Caco-2 (cell line): ENCODE results near the gene PITX1. TPM values are rescaled to one million over a fixed set of nuclear protein-coding genes. Genes with fewer than 3 reads are reported as not detected.

Experiments used
- BruUV-seq: library from RNA; stranded (reverse); fragments of 400-500 nt; replicated peaks from 2 replicates; lab custom pipeline; 2021; lab: Mats Ljungman, UMichigan
- CTCF ChIA-PET: fragments of 300-600 bp; sonication (Branson Sonifier 250); formaldehyde crosslinking; loops from one replicate; lab custom pipeline; 2022; ENCODE audit warnings: antibody characterized with exemption; lab: Charles Lee
- POLR2A ChIA-PET: fragments of 300-600 bp; sonication (Branson Sonifier 250); formaldehyde crosslinking; loops from one replicate; lab custom pipeline; 2022; ENCODE audit warnings: antibody characterized with exemption; lab: Charles Lee
- DNase-seq, 2 experiments: peaks; one replicate each; pipeline versions ENCODE4 v3.0.0 to v3.0.0-alpha.2; 2020 to 2022
- H3K27me3 ChIP-seq: replicated peaks from 2 replicates; pipeline ENCODE4 v1.6.0; 2011; ENCODE audit warnings: low read length; ENCODE audit not compliant: control insufficient read depth, insufficient read depth
- H3K36me3 ChIP-seq: 2 replicates; pipeline ENCODE4 v1.5.1; 2011; ENCODE audit warnings: low read length; ENCODE audit not compliant: control insufficient read depth, insufficient read depth
- H3K4me1 ChIP-seq: fragments of 250-450 bp; sonication (Bioruptor Pico); 2 replicates; pipeline ENCODE4 v1.5.1; 2020; ENCODE audit warnings: mild to moderate bottlenecking
- H3K4me3 ChIP-seq: 2 replicates; pipeline ENCODE4 v1.5.1; 2011; ENCODE audit warnings: low read depth, mild to moderate bottlenecking, control low read depth, low read length
- H3K9me3 ChIP-seq: fragments of 250-450 bp; sonication (Bioruptor Pico); 2 replicates; pipeline ENCODE4 v1.5.1; 2020; ENCODE audit warnings: mild to moderate bottlenecking, moderate library complexity
- H3K27ac Mint-ChIP-seq: one replicate; pipeline ENCODE4 v1.8.0; 2022; ENCODE audit warnings: mixed read lengths; ENCODE audit not compliant: unreplicated experiment
- H3K27me3 Mint-ChIP-seq: one replicate; pipeline ENCODE4 v1.8.0; 2022; ENCODE audit warnings: mixed read lengths; ENCODE audit not compliant: insufficient read depth, unreplicated experiment
- H3K36me3 Mint-ChIP-seq: one replicate; pipeline ENCODE4 v1.8.0; 2022; ENCODE audit warnings: mild to moderate bottlenecking, mixed read lengths; ENCODE audit not compliant: insufficient read depth, unreplicated experiment
- H3K4me1 Mint-ChIP-seq: one replicate; pipeline ENCODE4 v1.8.0; 2022; ENCODE audit warnings: low read depth, mixed read lengths; ENCODE audit not compliant: unreplicated experiment
- H3K4me3 Mint-ChIP-seq: one replicate; pipeline ENCODE4 v1.8.0; 2022; ENCODE audit warnings: mild to moderate bottlenecking, moderate library complexity, mixed read lengths; ENCODE audit not compliant: unreplicated experiment
- H3K9me3 Mint-ChIP-seq: one replicate; pipeline ENCODE4 v1.8.0; 2022; ENCODE audit warnings: mixed read lengths; ENCODE audit not compliant: unreplicated experiment
- intact Hi-C: fragments of 100-400 bp; cut with micrococcal nuclease; formaldehyde crosslinking; loops from one replicate; pipeline ENCODE4 v1.10.0; 2022; ENCODE audit not compliant: unreplicated experiment
- total RNA-seq: library from RNA; stranded (reverse); gene quantifications from 2 replicates; pipeline ENCODE4 v1.2.3, GENCODE V29; 2022
- TF ChIP-seq, protein P1 (sequence below), 2 experiments: fragments of 200-600 bp in 1 of 2; IDR thresholded peaks; 1 replicate in 1 of 2; 2 replicates in 1 of 2; pipeline versions ENCODE4 v1.5.1 to v1.8.0; 2011 to 2022; ENCODE audit warnings: antibody characterized with exemption in 1 of 2, control low read depth in 1 of 2, inconsistent platforms in 1 of 2, low read depth in 1 of 2, low read length in 1 of 2, mild to moderate bottlenecking in 1 of 2, moderate library complexity in 1 of 2; ENCODE audit not compliant: insufficient read depth in 1 of 2, severe bottlenecking in 1 of 2, unreplicated experiment in 1 of 2

Gene PITX1
- total RNA-seq, 1 experiment from 2014 or later, result 117 TPM

DNA sequence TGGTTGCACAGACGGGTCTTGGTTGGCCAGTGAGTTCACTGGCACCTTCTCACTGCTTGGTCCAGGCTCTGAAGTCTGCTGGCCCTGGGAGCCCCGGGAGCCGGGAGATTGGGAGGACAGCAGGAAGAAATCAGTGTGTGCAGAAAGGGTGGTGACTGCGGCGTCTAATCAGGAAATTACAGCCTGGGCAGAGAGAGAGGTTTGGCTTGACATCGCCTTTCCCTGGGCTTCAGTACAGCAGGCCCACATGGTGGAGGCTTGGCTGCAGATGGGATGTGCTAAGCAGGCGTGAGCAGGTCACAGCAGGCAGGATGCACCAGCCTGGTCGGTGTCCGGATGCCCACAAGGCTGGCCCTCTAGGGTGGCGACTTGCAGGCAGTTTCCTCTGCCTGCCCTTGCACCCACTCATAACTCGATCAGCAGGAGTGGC lies 17.2 kb downstream of the PITX1 start:
- Histone ChIP-seq H3K4me1 (no peaks in the 10 kb centered on the region), H3K27me3 (no peaks in the 10 kb centered on the region), H3K4me3 (no peak overlapping the region), H3K36me3 (no peaks in the 10 kb centered on the region; the same call in 1 of the 2 replicates), H3K9me3 (no peaks in the 10 kb centered on the region)
- H3K4me1 Mint-ChIP-seq, result no peaks in the 10 kb centered on the region
- DNase-seq, result peak in 1 of 2 experiments; percentile 24
- H3K36me3 Mint-ChIP-seq, result peaks cover 27% of the 10 kb centered on the region
- POLR2A ChIA-PET, result no interaction called here
- no TSS peak for BruUV-seq
- TF ChIP-seq, protein P1, sequence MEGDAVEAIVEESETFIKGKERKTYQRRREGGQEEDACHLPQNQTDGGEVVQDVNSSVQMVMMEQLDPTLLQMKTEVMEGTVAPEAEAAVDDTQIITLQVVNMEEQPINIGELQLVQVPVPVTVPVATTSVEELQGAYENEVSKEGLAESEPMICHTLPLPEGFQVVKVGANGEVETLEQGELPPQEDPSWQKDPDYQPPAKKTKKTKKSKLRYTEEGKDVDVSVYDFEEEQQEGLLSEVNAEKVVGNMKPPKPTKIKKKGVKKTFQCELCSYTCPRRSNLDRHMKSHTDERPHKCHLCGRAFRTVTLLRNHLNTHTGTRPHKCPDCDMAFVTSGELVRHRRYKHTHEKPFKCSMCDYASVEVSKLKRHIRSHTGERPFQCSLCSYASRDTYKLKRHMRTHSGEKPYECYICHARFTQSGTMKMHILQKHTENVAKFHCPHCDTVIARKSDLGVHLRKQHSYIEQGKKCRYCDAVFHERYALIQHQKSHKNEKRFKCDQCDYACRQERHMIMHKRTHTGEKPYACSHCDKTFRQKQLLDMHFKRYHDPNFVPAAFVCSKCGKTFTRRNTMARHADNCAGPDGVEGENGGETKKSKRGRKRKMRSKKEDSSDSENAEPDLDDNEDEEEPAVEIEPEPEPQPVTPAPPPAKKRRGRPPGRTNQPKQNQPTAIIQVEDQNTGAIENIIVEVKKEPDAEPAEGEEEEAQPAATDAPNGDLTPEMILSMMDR (IDR thresholded peaks at IDR 0.05; ENCODE audit: insufficient read depth in 1 of 2, low read depth in 1 of 2, low read length in 1 of 2, severe bottlenecking in 1 of 2, unreplicated experiment in 1 of 2), result no peak
- H3K27ac Mint-ChIP-seq, result no peak overlapping the region
- no peak overlapping the region for H3K4me3 Mint-ChIP-seq
- H3K27me3 Mint-ChIP-seq, result no peaks in the 10 kb centered on the region
- H3K9me3 Mint-ChIP-seq, result no peaks in the 10 kb centered on the region
- CTCF ChIA-PET, result no interaction called here
- intact Hi-C loops, result no loop called here

GRCh38 chr5:135015942-135016341 lies 18.1 kb downstream of the PITX1 start:
- H3K4me1 Mint-ChIP-seq, result peaks cover 7% of the 10 kb centered on the region
- no peaks in the 10 kb centered on the region for H3K27me3 Mint-ChIP-seq
- ChIA-PET CTCF (no interaction called here), POLR2A (no interaction called here)
- no peak overlapping the region for H3K27ac Mint-ChIP-seq
- TF ChIP-seq, protein P1 (IDR thresholded peaks at IDR 0.05; ENCODE audit: insufficient read depth in 1 of 2, low read depth in 1 of 2, low read length in 1 of 2, severe bottlenecking in 1 of 2, unreplicated experiment in 1 of 2), result no peak
- H3K4me3 ChIP-seq, result no peak overlapping the region
- no peaks in the 10 kb centered on the region for H3K27me3 ChIP-seq
- DNase-seq, result no peak
- H3K4me3 Mint-ChIP-seq, result no peak overlapping the region
- H3K9me3 Mint-ChIP-seq, result no peaks in the 10 kb centered on the region
- no TSS peak for BruUV-seq
- H3K4me1 ChIP-seq, result peaks cover 4% of the 10 kb centered on the region; the same call in 1 of the 2 replicates
- H3K36me3 Mint-ChIP-seq, result peaks cover 27% of the 10 kb centered on the region
- H3K36me3 ChIP-seq, result no peaks in the 10 kb centered on the region; the same call in 1 of the 2 replicates
- H3K9me3 ChIP-seq, result no peaks in the 10 kb centered on the region
- intact Hi-C loops, result no loop called here

DNA sequence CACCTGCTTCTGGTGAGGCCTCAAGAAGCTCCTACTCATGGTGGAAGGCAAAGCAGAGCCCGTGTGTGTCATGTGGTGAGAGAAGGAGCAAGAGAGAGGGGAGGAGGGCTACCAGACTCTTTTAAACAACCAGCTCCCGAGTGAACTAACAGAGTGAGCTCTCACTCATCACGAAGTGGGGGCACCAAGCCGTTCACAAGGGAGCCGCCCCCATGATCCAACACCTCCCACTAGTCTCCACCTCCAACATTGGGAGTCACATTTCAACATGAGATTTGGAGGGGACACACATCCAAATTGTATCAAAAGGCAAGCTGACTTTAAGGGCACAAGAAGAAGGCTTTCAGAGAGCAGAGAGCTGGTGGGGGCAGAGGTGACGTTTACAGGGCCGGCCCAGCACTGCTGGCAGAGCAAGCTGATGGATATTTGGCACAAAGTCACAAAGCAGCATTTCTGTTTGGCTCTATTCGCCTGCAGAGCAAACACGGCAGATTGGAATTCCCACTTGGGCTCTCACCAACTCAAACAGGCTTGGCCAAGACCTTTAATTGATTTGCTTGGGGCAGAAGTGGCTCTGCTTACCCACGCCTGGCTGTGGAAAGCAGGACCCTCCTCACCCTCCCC lies 20.0 kb downstream of the PITX1 start:
- Mint-ChIP-seq H3K4me3 (no peak overlapping the region), H3K9me3 (no peaks in the 10 kb centered on the region), H3K27me3 (no peaks in the 10 kb centered on the region), H3K36me3 (peaks cover 15% of the 10 kb centered on the region), H3K27ac (no peak overlapping the region), H3K4me1 (peaks cover 13% of the 10 kb centered on the region)
- ChIA-PET POLR2A (no interaction called here), CTCF (no interaction called here)
- Histone ChIP-seq H3K4me1 (peaks cover 4% of the 10 kb centered on the region; the same call in 1 of the 2 replicates), H3K27me3 (no peaks in the 10 kb centered on the region), H3K4me3 (no peak overlapping the region), H3K9me3 (no peaks in the 10 kb centered on the region), H3K36me3 (no peaks in the 10 kb centered on the region; the same call in 1 of the 2 replicates)
- BruUV-seq, result no TSS peak
- no peak for DNase-seq
- TF ChIP-seq, protein P1 (IDR thresholded peaks at IDR 0.05; ENCODE audit: insufficient read depth in 1 of 2, low read depth in 1 of 2, low read length in 1 of 2, severe bottlenecking in 1 of 2, unreplicated experiment in 1 of 2), result no peak
- intact Hi-C loops, result loop anchor here (5.0 kb wide), 1 partner anchor 318 kb away; no protein-coding TSS in a partner anchor
